Measurements from ENCODE around the gene LMOD1.

LMOD1 gene

DNA sequence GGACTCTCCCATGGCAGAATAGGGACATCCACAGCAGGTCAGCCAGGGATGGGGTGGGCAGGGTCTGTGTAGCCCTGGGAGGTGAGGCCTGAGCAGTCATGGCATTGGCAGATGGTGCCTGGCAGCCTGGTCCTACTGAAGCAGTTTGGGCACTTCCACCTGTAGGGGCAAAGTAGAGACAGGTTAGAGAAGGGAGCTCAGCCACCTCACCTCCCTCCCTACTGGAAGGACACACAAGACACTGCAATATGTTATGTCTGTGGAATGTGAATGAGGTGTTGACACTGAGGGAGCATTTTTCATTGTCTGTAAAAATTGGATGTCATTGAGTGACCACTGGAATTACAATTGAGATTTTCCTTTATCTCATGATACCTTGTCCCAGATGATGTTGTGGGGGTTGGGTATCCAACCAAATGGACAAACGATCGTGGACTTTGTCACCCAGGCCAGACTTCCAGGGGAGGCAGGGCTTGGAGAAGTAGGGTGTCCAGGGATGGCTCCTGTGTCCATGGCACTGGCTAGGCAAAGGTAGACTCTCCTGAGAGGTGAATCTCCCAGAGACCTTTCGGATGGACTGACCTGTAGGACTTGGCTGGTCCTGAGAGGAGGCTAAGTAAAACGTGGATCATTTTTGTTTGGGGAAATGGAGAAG is 48.0 kb downstream of the LMOD1 start:
- POLR2A ChIA-PET (ENCODE audit: low non-redundant PET): no interaction called here
- CTCF ChIA-PET: interaction anchor here (0.6 to 9.3 kb wide), 4 partner anchors 74 to 264 kb away, joined by 3 to 162 read pairs (median 4); no protein-coding TSS in a partner anchor
- TF ChIP-seq, protein P1, sequence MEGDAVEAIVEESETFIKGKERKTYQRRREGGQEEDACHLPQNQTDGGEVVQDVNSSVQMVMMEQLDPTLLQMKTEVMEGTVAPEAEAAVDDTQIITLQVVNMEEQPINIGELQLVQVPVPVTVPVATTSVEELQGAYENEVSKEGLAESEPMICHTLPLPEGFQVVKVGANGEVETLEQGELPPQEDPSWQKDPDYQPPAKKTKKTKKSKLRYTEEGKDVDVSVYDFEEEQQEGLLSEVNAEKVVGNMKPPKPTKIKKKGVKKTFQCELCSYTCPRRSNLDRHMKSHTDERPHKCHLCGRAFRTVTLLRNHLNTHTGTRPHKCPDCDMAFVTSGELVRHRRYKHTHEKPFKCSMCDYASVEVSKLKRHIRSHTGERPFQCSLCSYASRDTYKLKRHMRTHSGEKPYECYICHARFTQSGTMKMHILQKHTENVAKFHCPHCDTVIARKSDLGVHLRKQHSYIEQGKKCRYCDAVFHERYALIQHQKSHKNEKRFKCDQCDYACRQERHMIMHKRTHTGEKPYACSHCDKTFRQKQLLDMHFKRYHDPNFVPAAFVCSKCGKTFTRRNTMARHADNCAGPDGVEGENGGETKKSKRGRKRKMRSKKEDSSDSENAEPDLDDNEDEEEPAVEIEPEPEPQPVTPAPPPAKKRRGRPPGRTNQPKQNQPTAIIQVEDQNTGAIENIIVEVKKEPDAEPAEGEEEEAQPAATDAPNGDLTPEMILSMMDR (conservative IDR thresholded peaks at IDR 0.05; ENCODE audit: low read depth): no peak
- DNase-seq (ENCODE audit: low spot score): no peak
- H3K27ac ChIP-seq: no peak overlapping the region

DNA sequence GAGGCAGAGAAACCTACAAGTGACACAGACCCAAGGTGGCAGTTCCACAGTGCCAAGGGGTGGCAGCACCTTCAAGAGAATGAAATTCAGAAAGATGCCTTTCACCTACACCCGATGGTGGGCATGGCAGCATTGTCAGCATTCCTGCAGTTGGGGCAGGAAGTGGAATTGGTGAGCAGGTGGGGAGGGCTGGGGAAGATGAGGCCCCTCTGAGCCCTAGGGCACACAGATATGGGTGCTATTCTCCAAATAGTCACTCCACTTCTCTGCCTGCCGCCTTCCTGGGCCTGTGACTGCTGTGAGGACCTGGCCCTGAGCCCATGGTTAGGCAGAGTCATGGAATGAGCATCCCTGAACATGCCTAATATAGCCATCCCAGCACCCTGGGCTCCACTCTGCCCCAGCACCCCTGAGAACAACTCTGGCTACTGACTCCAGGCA is 49.4 kb downstream of the LMOD1 start:
- POLR2A ChIA-PET (ENCODE audit: low non-redundant PET): interaction anchor here (1.0 kb wide), 1 partner anchor 57 kb away, joined by 4 read pairs; no protein-coding TSS in a partner anchor
- CTCF ChIA-PET: interaction anchor here (0.7 to 9.3 kb wide), 19 partner anchors 8 to 381 kb away, joined by 3 to 162 read pairs (median 14); partner anchors contain the start of genes IPO9 and LMOD1
- DNase-seq (ENCODE audit: low spot score): no peak

DNA sequence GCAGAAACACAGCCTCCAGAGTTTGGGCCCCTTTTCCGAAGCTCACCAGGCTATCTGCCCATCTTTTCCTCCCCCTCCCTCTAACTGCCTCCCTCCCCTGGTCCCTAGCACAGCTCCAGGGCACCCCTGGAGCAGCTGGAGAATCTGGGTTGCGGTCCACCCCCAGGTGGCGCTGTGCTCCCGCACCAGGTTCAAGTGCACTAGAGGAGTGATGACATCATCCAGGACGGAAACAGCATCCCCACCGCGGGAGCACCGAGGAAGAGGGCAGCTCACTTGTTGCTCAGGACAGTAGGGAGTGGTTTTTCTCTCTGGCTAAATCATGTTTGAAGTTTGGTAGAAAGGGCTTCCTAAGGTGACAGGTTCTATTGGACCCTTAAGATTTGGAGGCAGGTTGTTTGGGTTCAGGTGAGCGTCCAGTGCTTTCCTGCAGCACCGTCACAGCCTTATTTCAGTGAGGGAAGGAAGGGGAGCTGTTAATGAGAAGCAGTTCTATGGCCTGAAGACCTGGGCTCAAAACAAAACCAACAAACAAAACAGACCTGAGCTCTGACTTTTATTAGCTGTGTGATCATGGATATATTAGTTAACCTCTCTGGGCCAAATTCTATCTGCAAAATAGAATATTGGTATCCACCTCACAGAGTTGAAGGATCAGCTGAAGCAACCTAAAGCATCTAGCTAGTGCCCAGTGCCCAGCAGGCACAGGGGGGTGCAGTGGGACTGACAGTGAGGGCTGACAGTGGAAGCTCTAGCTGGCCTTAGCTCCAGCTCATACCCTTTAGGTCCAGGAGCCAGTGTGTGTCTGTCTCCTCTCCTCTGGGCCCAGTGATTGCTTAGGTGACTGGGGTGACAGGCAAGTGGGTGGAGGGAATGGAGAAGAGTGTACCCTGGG is 50.2 kb downstream of the LMOD1 start:
- ChIA-PET CTCF (interaction anchor here (0.5 to 9.3 kb wide), 59 partner anchors 9 to 1320 kb away, joined by 3 to 162 read pairs (median 4); partner anchors contain the start of genes ELF3, IPO9, LMOD1 and RNPEP), POLR2A (ENCODE audit: low non-redundant PET) (interaction anchor here (0.6 to 1.5 kb wide), 4 partner anchors 58 to 87 kb away, joined by 3 to 8 read pairs (median 5); no protein-coding TSS in a partner anchor)
- no peak overlapping the region for H3K27ac ChIP-seq
- TF ChIP-seq, protein P1 (conservative IDR thresholded peaks at IDR 0.05; ENCODE audit: low read depth): peak; percentile 93
- peak; percentile 95 for DNase-seq (ENCODE audit: low spot score)

More for the DNA sequence above, 49.4 kb downstream of the LMOD1 start:
- TF ChIP-seq, protein P1 (conservative IDR thresholded peaks at IDR 0.05; ENCODE audit: low read depth): no peak
- no peak overlapping the region for H3K27ac ChIP-seq

- no peak for DNase-seq (ENCODE audit: low spot score)
- POLR2A ChIA-PET (ENCODE audit: low non-redundant PET): interaction anchor here (1.2 to 1.5 kb wide), 2 partner anchors 77 to 88 kb away, joined by 3 to 6 read pairs; no protein-coding TSS in a partner anchor
- TF ChIP-seq, protein P1 (conservative IDR thresholded peaks at IDR 0.05; ENCODE audit: low read depth): no peak
- H3K27ac ChIP-seq: no peak overlapping the region
- CTCF ChIA-PET: interaction anchor here (0.5 to 9.3 kb wide), 51 partner anchors 9 to 1321 kb away, joined by 3 to 162 read pairs (median 5); partner anchors contain the start of genes ELF3, LMOD1 and RNPEP
Observed at GRCh38 chr1:201895120-201895665, 51.2 kb downstream of the LMOD1 start.

DNA sequence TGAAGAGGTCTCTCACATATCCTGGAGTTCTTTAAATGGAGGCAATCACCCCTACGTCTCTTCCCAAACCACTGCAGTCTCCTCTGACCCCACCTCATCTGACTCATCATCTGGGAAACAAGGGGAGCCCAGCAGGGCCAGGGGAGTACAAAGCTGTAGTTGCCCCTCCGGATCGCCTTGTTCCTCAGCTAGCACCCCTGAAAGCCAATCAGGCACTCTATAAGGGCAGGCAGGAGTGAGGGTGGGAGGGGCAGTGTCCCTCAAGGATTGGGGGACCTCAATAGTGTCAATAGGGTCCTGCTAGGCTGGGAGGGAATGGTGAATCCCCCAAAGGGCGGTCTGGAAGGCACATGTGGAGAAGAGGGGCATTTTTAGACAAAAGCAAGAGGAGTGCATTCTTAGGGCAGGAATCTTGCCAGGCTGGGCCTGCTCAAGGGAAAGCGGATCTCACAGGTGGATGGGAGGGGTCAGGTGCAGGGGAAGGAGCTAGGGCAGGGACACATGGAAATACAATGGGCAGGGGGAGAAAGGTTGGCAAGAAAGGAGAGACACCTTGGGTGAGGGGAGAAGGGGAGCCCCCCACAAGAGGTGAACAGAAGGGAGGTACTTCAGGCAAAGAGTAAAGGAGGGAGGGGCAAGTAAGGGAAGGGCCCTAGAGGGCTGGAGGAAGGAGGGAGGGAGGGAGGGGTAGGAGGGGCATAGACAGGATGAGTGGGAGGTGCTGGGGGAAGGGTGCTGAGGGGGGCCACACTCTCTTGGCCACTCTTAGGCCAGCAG is 51.8 kb downstream of the LMOD1 start:
- ChIA-PET CTCF (interaction anchor here (0.6 to 9.3 kb wide), 17 partner anchors 8 to 1322 kb away, joined by 3 to 162 read pairs (median 9); partner anchors contain the start of genes LMOD1 and RNPEP), POLR2A (ENCODE audit: low non-redundant PET) (interaction anchor here (0.8 to 1.5 kb wide), 2 partner anchors 78 to 80 kb away, joined by 5 to 6 read pairs; no protein-coding TSS in a partner anchor)
- TF ChIP-seq, protein P1 (conservative IDR thresholded peaks at IDR 0.05; ENCODE audit: low read depth): no peak
- no peak for DNase-seq (ENCODE audit: low spot score)
- H3K27ac ChIP-seq: no peak overlapping the region

Data from RWPE1 (cell line).